ENCODE data around the gene SMC3.

Gene SMC3

GRCh38 chr10:110533149-110533548, 34.3 kb upstream of the SMC3 start:
- no peak overlapping the region for H3K4me3 ChIP-seq (ENCODE audit: control insufficient read depth, low read depth, low read length)
- no peak for DNase-seq (ENCODE audit: low read depth)
- TF ChIP-seq, protein P1, sequence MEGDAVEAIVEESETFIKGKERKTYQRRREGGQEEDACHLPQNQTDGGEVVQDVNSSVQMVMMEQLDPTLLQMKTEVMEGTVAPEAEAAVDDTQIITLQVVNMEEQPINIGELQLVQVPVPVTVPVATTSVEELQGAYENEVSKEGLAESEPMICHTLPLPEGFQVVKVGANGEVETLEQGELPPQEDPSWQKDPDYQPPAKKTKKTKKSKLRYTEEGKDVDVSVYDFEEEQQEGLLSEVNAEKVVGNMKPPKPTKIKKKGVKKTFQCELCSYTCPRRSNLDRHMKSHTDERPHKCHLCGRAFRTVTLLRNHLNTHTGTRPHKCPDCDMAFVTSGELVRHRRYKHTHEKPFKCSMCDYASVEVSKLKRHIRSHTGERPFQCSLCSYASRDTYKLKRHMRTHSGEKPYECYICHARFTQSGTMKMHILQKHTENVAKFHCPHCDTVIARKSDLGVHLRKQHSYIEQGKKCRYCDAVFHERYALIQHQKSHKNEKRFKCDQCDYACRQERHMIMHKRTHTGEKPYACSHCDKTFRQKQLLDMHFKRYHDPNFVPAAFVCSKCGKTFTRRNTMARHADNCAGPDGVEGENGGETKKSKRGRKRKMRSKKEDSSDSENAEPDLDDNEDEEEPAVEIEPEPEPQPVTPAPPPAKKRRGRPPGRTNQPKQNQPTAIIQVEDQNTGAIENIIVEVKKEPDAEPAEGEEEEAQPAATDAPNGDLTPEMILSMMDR (IDR thresholded peaks at IDR 0.05; ENCODE audit: control insufficient read depth, insufficient read depth, low read depth, low read length, missing control alignments): no peak

DNA sequence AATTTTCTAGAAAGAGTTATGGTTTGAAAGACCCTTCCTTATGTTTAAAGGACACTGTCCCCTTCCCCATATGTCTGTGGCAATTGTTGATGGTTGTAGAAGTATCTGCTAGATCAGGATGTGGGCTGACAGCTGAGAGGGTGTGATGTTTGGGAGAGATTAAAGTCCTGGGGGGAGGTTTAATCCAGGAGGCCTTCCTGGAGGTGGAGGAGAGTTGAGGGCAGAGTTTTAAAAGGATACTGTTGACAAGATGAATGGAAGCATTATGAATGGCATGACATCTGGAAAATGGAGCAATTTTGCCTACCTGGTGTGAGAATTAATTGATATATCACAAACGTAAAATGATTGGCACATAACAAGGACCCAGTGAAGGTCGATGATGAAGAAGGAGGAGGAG, 32.9 kb upstream of the SMC3 start:
- no peak for DNase-seq (ENCODE audit: low read depth)
- TF ChIP-seq, protein P1 (IDR thresholded peaks at IDR 0.05; ENCODE audit: control insufficient read depth, insufficient read depth, low read depth, low read length, missing control alignments): no peak
- H3K4me3 ChIP-seq (ENCODE audit: control insufficient read depth, low read depth, low read length): no peak overlapping the region

DNA sequence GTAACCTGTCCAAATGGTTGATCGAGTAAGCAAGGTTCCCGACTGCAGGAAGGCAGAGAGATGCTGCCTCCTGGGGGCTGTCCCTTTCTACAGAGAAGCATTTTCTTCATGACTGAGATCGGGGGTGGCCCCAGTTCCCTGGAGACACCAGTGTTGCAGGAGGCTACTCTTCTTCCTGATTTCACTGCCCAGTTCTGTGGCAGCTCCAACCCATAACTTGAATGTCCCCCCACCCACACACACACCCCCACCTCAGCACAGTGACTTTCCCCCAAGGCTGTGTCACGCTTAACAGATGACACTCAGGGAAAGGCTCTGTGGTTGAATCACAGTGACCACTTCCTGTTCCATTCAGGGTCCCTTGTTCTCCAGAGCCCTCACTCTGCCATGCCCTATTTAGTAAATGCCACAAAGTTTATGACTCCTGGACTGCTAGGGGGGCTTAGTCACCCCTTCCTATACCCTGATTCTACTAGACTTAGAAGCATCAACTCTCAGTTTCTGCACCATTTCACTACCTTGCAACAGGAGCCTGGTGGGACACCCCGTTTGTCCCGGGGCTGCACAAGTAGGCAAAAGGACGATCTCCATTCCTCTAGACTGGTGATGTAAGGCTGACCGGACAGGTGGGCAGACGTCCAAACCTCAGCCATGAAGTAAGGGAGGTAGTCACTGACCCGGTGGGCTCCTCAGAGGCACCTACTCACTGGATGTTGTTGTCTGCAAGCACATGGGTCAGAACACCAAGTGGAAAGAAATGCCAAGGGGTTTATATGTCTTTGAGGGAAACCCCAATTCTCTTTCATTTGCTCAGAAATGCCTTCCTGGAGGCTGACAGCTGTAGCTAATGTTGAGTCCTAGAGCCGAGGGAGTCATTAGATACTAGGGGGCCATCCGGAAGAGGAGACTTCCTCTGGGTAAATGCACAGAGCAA, 31.3 kb upstream of the SMC3 start:
- TF ChIP-seq, protein P1 (IDR thresholded peaks at IDR 0.05; ENCODE audit: control insufficient read depth, insufficient read depth, low read depth, low read length, missing control alignments): peak; percentile 55
- no peak for DNase-seq (ENCODE audit: low read depth)
- H3K4me3 ChIP-seq (ENCODE audit: control insufficient read depth, low read depth, low read length): no peak overlapping the region

DNA sequence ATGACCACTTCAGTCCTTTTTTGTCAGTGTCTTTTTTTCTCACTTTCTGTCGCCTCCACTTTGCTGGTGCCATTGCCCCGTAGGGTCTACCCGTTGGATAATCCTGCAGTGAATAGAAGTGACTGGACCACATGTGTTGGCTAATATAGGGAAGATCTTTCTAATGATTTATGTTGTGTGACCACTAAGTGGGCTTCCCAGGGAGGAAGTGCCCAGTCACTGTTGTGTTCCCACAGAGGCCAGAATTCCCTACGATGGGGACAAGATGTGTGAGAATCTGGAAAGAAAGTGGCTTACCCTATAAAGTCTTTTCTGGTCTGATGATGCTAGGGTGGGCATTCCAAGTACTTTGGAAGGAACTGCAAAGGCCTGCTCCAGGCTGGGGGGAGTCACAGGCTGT, 28.4 kb upstream of the SMC3 start:
- H3K4me3 ChIP-seq (ENCODE audit: control insufficient read depth, low read depth, low read length): no peak overlapping the region
- DNase-seq (ENCODE audit: low read depth): no peak
- TF ChIP-seq, protein P1 (IDR thresholded peaks at IDR 0.05; ENCODE audit: control insufficient read depth, insufficient read depth, low read depth, low read length, missing control alignments): no peak

DNA sequence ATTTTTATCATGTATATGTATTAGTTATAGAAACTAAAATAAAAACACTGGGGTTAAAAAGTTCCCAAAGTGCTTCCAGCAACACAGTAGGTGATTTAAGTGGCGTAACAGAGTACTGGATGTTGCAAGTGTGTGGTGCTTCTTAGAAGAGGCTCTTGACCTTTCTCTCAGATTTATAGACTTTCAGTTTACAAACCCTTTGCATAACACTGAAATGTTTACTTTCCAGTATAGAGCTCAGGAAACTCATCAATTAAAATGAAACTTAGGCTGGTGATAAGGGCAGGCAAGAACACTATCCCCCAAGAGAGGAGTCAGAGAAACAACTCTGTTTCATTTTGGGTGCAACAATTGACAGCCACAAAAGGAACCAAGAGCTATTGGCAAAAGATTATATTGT, 27.5 kb upstream of the SMC3 start:
- TF ChIP-seq, protein P1 (IDR thresholded peaks at IDR 0.05; ENCODE audit: control insufficient read depth, insufficient read depth, low read depth, low read length, missing control alignments): no peak
- no peak overlapping the region for H3K4me3 ChIP-seq (ENCODE audit: control insufficient read depth, low read depth, low read length)
- no peak for DNase-seq (ENCODE audit: low read depth)

- H3K4me3 ChIP-seq (ENCODE audit: control insufficient read depth, low read depth, low read length): no peak overlapping the region
- DNase-seq (ENCODE audit: low read depth): no peak
- TF ChIP-seq, protein P1 (IDR thresholded peaks at IDR 0.05; ENCODE audit: control insufficient read depth, insufficient read depth, low read depth, low read length, missing control alignments): no peak
These were observed 22.4 kb upstream of the SMC3 start for GRCh38 chr10:110544958-110545537.
